ENCODE data around the gene ASAH2. TPM values are rescaled to one million over a fixed set of nuclear protein-coding genes. Genes with fewer than 3 reads are reported as not detected.
A peak's percentile ranks its signal among the peaks of the same experiment; 100 is the strongest.
"Not testable (repeated sequence)": the region's sequence is repeated elsewhere in the genome, so short reads cannot be mapped to it uniquely, and the experiment has no call there.

ASAH2 gene
- polyA plus RNA-seq (ENCODE audit: insufficient read length) = 6.8 TPM
- long read RNA-seq, donor 1 = 0 reads
- long read RNA-seq, donor 2, partial matches to known transcripts = 100 of 100 reads
- long read RNA-seq, donor 2, other reads (novel, unspliced or antisense) = 0 of 100 reads
- long read RNA-seq, donor 3 = 0 reads
- long read RNA-seq, donor 4 = 0 reads
- long read RNA-seq, donor 5 = 0 reads
- long read RNA-seq, donor 6 = 0 reads
- long read RNA-seq, donor 7 = 0 reads
- long read RNA-seq, donor 8 = 0 reads

GRCh38 chr10:50251394-50251793, at the start of gene ASAH2:
Gene ASAH2 (minus strand): TSS chr10:50251516. CDS start chr10:50248610, 2,906 bp downstream.
- no peak for DNase-seq

GRCh38 chr10:50299948-50300669, 48.8 kb upstream of the ASAH2 start:
- DNase-seq = no peak

GRCh38 chr10:50295367-50295766, 44.1 kb upstream of the ASAH2 start:
- DNase-seq = no peak

GRCh38 chr10:50294582-50294981, 43.3 kb upstream of the ASAH2 start:
- DNase-seq = no peak

GRCh38 chr10:50293513-50294313, 42.4 kb upstream of the ASAH2 start:
- DNase-seq = no peak

- DNase-seq = no peak
Observed at GRCh38 chr10:50291261-50291850, 40.0 kb upstream of the ASAH2 start.

GRCh38 chr10:50289196-50289595, 37.9 kb upstream of the ASAH2 start:
- DNase-seq = no peak

GRCh38 chr10:50286996-50287803, 35.9 kb upstream of the ASAH2 start:
- no peak for DNase-seq

- DNase-seq = no peak
Observed at GRCh38 chr10:50286517-50286916, 35.2 kb upstream of the ASAH2 start.

GRCh38 chr10:50281967-50282522, 30.7 kb upstream of the ASAH2 start:
- no peak for DNase-seq

GRCh38 chr10:50281210-50281966, 30.1 kb upstream of the ASAH2 start:
- DNase-seq = no peak

GRCh38 chr10:50280049-50280841, 28.9 kb upstream of the ASAH2 start:
- no peak for DNase-seq

- no peak for DNase-seq
Observed at GRCh38 chr10:50279489-50279888, 28.2 kb upstream of the ASAH2 start.

- DNase-seq = peak; percentile 21
Observed at GRCh38 chr10:50275650-50276235, 24.4 kb upstream of the ASAH2 start.

- DNase-seq = no peak
Observed at GRCh38 chr10:50272531-50272930, 21.2 kb upstream of the ASAH2 start.

GRCh38 chr10:50271564-50272250, 20.4 kb upstream of the ASAH2 start:
- DNase-seq = no peak

- DNase-seq = not testable (repeated sequence)
Observed at GRCh38 chr10:50267877-50268276, 16.6 kb upstream of the ASAH2 start.

- DNase-seq = not testable (repeated sequence)
Observed at GRCh38 chr10:50262625-50263024, 11.3 kb upstream of the ASAH2 start.

Measured in left kidney (tissue), 8 donors.